ENCODE measurements around the gene NEUROG2. TPM values are rescaled to one million over a fixed set of nuclear protein-coding genes. Genes with fewer than 3 reads are reported as not detected.

The NEUROG2 gene
- total RNA-seq (not detected), polyA plus RNA-seq (not detected)

DNA sequence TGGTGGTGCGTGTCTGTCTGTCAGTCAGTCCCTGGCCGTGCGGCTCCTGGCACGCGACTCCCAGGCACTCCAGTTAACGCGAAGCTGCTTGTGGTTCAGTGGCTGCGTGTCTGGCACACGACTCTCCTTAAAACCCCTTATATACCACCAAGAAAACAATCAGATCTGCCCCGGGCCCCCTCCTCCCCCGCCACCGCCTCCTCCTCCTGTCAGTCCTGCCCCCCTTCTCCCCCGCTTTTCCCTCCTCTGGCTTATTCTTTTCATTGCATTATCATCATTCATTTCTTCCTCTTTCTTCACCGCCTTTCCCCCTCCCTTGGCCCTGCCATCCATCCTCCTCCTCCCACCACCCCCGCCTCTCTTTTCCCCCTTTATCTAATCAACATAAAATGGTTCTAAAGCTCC, at the start of gene NEUROG2:
NEUROG2 (minus strand) TSS at position 115 of the 405 bp plus-strand sequence. CDS start 705 bp downstream, outside the sequence.
- peak within 1 kb of the TSS; percentile 88 to 93 (median 88) for H3K4me3 Mint-ChIP-seq

DNA sequence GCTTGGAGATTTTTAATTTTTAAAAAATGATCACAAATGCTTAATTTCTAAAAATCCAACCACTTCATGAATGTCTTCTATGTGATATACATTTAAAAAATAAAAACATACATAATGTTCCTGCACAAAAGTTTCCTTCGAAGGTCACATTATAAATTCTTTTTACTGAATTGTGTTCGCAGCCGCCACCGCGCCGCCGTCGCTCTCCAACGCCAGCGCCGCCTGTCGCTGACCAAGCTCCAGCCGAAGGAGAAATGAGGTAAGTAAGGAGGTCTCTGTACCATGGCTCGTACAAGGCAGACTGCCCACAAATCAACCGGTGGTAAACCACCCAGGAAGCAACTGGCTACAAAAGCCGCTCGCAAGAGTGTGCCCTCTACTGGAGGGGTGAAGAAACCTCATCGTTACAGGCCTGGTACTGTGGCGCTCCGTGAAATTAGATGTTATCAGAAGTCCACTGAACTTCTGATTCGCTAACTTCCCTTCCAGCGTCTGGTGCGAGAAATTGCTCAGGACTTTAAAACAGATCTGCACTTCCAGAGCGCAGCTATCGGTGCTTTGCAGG, 48.8 kb upstream of the NEUROG2 start:
- Mint-ChIP-seq H3K9me3 (peaks cover 0 to 3% (median 0%) of the 10 kb centered on the region in 7 donors), H3K27me3 (no peaks in the 10 kb centered on the region), H3K27ac (no peak overlapping the region), H3K4me3 (no peak overlapping the region), H3K36me3 (peaks cover 15% of the 10 kb centered on the region), H3K4me1 (peaks cover 0 to 3% (median under 1%) of the 10 kb centered on the region in 4 donors)
- no peaks in the 10 kb centered on the region for H3K4me1 ChIP-seq (ENCODE audit: control insufficient read depth, insufficient read depth, low read length, poor library complexity, severe bottlenecking)
- H3K27me3 ChIP-seq (ENCODE audit: control insufficient read depth, insufficient read depth, low read length), result no peaks in the 10 kb centered on the region
- H3K36me3 ChIP-seq (ENCODE audit: control insufficient read depth, insufficient read depth, low read length), result no peaks in the 10 kb centered on the region
- no peaks in the 10 kb centered on the region for H3K9me3 ChIP-seq (ENCODE audit: control insufficient read depth in 2 of 2, low read length in 2 of 2)
- H3K4me3 ChIP-seq (ENCODE audit: low read depth, low read length), result no peak overlapping the region
- H3K27ac ChIP-seq (ENCODE audit: insufficient read depth, low read length, poor library complexity, severe bottlenecking), result no peak overlapping the region
- ATAC-seq (ENCODE audit: low read depth in 2 of 2), result no peak
- DNase-seq, result no peak

More for the DNA sequence above, at the start of gene NEUROG2:
- ATAC-seq (ENCODE audit: low read depth in 2 of 2) (no peak), DNase-seq (no peak)
- H3K27me3 Mint-ChIP-seq, result peaks cover 99% of the 10 kb centered on the region
- Histone ChIP-seq H3K4me3 (ENCODE audit: low read depth, low read length) (peak within 1 kb of the TSS; percentile 67), H3K27me3 (ENCODE audit: control insufficient read depth, insufficient read depth, low read length) (peaks cover 73% of the 10 kb centered on the region), H3K4me1 (ENCODE audit: control insufficient read depth, insufficient read depth, low read length, poor library complexity, severe bottlenecking) (peaks cover 50% of the 10 kb centered on the region), H3K27ac (ENCODE audit: insufficient read depth, low read length, poor library complexity, severe bottlenecking) (no peak within 1 kb of the TSS), H3K9me3 (ENCODE audit: control insufficient read depth in 2 of 2, low read length in 2 of 2) (peaks cover 8 to 16% of the 10 kb centered on the region in 2 experiments), H3K36me3 (ENCODE audit: control insufficient read depth, insufficient read depth, low read length) (no peaks in the 10 kb centered on the region)
- H3K36me3 Mint-ChIP-seq, result peaks cover 8% of the 10 kb centered on the region
- H3K27ac Mint-ChIP-seq, result no peak within 1 kb of the TSS
- peaks cover 0 to 21% (median 0%) of the 10 kb centered on the region in 7 donors for H3K9me3 Mint-ChIP-seq
- peaks cover 17 to 69% (median 48%) of the 10 kb centered on the region in 4 donors for H3K4me1 Mint-ChIP-seq

DNA sequence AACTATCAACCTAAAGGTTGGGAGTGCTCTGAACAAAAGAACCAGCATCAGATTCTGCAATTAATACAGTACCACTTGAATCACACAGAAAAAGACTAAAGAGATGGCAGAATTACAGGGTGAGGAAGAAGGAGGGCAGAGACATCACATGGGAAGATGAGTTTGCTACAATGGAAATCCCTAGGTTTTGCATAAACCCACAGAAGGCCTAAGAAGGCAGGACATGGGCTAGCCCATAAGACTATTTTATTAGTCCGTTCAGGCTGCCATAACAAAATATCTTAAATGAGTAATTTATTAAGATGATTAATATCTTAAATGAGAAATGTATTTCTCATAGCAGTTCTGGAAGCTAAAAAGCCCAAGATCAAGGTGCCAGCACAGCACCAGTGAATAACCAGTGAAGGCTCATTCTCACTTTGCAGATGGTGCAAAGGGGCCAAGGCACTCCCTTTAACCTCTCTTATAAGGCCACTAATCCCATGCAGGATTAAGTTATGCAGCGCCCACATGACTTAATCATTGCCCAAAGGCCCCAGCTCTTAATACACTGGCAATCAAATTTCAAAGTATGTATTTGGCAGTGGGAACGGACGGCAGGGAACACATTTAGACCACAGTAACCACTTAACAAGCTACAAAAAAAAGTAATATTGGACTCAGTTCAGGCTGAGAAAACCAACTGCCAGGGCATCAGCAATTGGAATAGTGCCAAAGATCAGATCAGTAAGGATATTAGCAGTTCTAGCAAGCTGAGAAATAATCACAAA, 47.6 kb upstream of the NEUROG2 start:
- H3K4me1 ChIP-seq (ENCODE audit: control insufficient read depth, insufficient read depth, low read length, poor library complexity, severe bottlenecking), result no peaks in the 10 kb centered on the region
- H3K9me3 Mint-ChIP-seq, result peaks cover 0 to 3% (median 0%) of the 10 kb centered on the region in 7 donors
- no peaks in the 10 kb centered on the region for H3K36me3 ChIP-seq (ENCODE audit: control insufficient read depth, insufficient read depth, low read length)
- H3K27me3 ChIP-seq (ENCODE audit: control insufficient read depth, insufficient read depth, low read length), result no peaks in the 10 kb centered on the region
- H3K27me3 Mint-ChIP-seq, result no peaks in the 10 kb centered on the region
- no peaks in the 10 kb centered on the region for H3K9me3 ChIP-seq (ENCODE audit: control insufficient read depth in 2 of 2, low read length in 2 of 2)
- peaks cover 20% of the 10 kb centered on the region for H3K36me3 Mint-ChIP-seq
- H3K4me3 ChIP-seq (ENCODE audit: low read depth, low read length), result no peak overlapping the region
- peaks cover 0 to 5% (median 2%) of the 10 kb centered on the region in 4 donors for H3K4me1 Mint-ChIP-seq
- ATAC-seq (ENCODE audit: low read depth in 2 of 2) (no peak), DNase-seq (no peak)
- no peak overlapping the region for H3K4me3 Mint-ChIP-seq
- no peak overlapping the region for H3K27ac ChIP-seq (ENCODE audit: insufficient read depth, low read length, poor library complexity, severe bottlenecking)
- no peak overlapping the region for H3K27ac Mint-ChIP-seq

DNA sequence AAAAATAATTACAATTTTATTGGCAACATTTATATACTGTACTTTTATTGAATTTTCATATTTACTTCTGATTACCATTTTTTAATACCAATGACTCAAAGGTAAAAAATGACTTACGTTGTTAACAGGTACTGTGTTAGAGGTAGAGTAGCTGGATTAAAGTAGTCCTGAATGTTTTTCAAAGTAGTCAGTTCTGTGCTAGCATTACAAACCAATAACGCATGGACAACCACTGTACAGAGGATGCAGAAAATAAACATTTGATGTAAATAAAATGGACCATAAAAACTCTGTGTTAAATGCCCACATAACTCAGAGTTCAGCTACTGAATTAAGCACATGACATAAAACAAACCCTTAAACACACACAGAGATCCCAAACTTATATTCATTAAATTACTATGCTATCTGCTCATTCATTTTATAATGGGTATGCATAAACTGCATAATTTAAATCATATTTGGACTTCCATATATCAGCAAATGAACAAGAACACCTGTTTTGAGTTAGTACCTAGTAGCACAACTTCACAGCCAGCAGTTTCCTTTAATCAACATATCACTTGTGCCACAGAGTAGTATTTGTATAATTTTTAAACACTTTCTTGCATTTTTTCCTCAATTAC, 46.4 kb upstream of the NEUROG2 start:
- Mint-ChIP-seq H3K36me3 (peaks cover 24% of the 10 kb centered on the region), H3K4me1 (peaks cover 0 to 5% (median 2%) of the 10 kb centered on the region in 4 donors), H3K9me3 (peaks cover 0 to 3% (median 0%) of the 10 kb centered on the region in 7 donors), H3K4me3 (no peak overlapping the region), H3K27me3 (no peaks in the 10 kb centered on the region), H3K27ac (no peak overlapping the region)
- no peak overlapping the region for H3K4me3 ChIP-seq (ENCODE audit: low read depth, low read length)
- H3K36me3 ChIP-seq (ENCODE audit: control insufficient read depth, insufficient read depth, low read length), result no peaks in the 10 kb centered on the region
- H3K27me3 ChIP-seq (ENCODE audit: control insufficient read depth, insufficient read depth, low read length), result no peaks in the 10 kb centered on the region
- no peaks in the 10 kb centered on the region for H3K9me3 ChIP-seq (ENCODE audit: control insufficient read depth in 2 of 2, low read length in 2 of 2)
- no peak for DNase-seq
- no peak for ATAC-seq (ENCODE audit: low read depth in 2 of 2)
- no peaks in the 10 kb centered on the region for H3K4me1 ChIP-seq (ENCODE audit: control insufficient read depth, insufficient read depth, low read length, poor library complexity, severe bottlenecking)
- H3K27ac ChIP-seq (ENCODE audit: insufficient read depth, low read length, poor library complexity, severe bottlenecking), result no peak overlapping the region

DNA sequence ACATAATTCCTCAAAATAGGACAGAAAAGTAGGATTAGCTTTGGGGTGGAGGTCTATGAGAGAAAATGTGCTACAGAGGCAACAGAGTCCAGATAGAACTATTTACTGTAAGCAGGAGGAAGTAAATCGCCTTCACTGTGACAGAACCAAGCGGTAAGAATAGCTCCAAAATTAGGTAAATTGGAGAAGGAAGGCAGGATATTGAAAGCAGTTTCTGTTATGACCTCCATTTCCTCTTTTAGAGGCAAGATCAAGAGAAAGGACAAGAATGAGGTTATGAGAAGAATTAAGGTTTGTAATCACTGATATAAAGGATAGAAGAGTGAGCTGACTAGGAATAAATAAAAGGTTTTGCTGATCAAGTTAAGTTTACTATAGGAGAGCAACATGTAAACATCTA, 44.1 kb upstream of the NEUROG2 start:
- Histone ChIP-seq H3K9me3 (ENCODE audit: control insufficient read depth in 2 of 2, low read length in 2 of 2) (no peaks in the 10 kb centered on the region), H3K36me3 (ENCODE audit: control insufficient read depth, insufficient read depth, low read length) (no peaks in the 10 kb centered on the region), H3K4me1 (ENCODE audit: control insufficient read depth, insufficient read depth, low read length, poor library complexity, severe bottlenecking) (no peaks in the 10 kb centered on the region), H3K27ac (ENCODE audit: insufficient read depth, low read length, poor library complexity, severe bottlenecking) (no peak overlapping the region), H3K27me3 (ENCODE audit: control insufficient read depth, insufficient read depth, low read length) (no peaks in the 10 kb centered on the region), H3K4me3 (ENCODE audit: low read depth, low read length) (no peak overlapping the region)
- peaks cover 0 to 5% (median 2%) of the 10 kb centered on the region in 4 donors for H3K4me1 Mint-ChIP-seq
- peaks cover 0 to 3% (median 0%) of the 10 kb centered on the region in 7 donors for H3K9me3 Mint-ChIP-seq
- no peak for ATAC-seq (ENCODE audit: low read depth in 2 of 2)
- no peak for DNase-seq
- no peak overlapping the region for H3K4me3 Mint-ChIP-seq
- H3K27me3 Mint-ChIP-seq, result no peaks in the 10 kb centered on the region
- H3K36me3 Mint-ChIP-seq, result peaks cover 21% of the 10 kb centered on the region
- H3K27ac Mint-ChIP-seq, result no peak overlapping the region

DNA sequence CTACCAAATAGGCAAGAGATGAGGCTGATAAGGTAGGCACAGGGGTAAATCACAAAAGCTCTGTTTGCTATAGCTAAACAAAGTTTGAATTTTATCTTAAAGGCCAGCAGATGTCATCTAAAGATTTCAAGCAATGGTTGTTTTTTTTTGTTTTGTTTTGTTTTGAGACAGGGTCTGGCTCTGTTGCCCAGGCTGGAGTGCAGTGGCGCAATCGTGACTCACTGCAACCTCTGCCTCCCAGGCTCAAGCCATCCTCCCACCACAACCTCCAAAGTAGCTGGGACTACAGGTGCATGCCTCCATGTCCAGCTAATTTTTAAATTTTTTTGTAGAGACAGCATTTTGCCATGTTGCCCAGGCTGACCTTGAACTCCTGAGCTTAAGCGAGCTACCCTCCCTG, 43.1 kb upstream of the NEUROG2 start:
- no peaks in the 10 kb centered on the region for H3K27me3 Mint-ChIP-seq
- Histone ChIP-seq H3K4me3 (ENCODE audit: low read depth, low read length) (no peak overlapping the region), H3K27me3 (ENCODE audit: control insufficient read depth, insufficient read depth, low read length) (no peaks in the 10 kb centered on the region), H3K9me3 (ENCODE audit: control insufficient read depth in 2 of 2, low read length in 2 of 2) (no peaks in the 10 kb centered on the region), H3K36me3 (ENCODE audit: control insufficient read depth, insufficient read depth, low read length) (no peaks in the 10 kb centered on the region), H3K27ac (ENCODE audit: insufficient read depth, low read length, poor library complexity, severe bottlenecking) (no peak overlapping the region), H3K4me1 (ENCODE audit: control insufficient read depth, insufficient read depth, low read length, poor library complexity, severe bottlenecking) (no peaks in the 10 kb centered on the region)
- no peak overlapping the region for H3K27ac Mint-ChIP-seq
- no peak overlapping the region for H3K4me3 Mint-ChIP-seq
- peaks cover 21% of the 10 kb centered on the region for H3K36me3 Mint-ChIP-seq
- ATAC-seq (ENCODE audit: low read depth in 2 of 2), result no peak
- no peak for DNase-seq
- H3K9me3 Mint-ChIP-seq, result peaks cover 0 to 3% (median 0%) of the 10 kb centered on the region in 7 donors
- H3K4me1 Mint-ChIP-seq, result peaks cover 0 to 5% (median 2%) of the 10 kb centered on the region in 4 donors

DNA sequence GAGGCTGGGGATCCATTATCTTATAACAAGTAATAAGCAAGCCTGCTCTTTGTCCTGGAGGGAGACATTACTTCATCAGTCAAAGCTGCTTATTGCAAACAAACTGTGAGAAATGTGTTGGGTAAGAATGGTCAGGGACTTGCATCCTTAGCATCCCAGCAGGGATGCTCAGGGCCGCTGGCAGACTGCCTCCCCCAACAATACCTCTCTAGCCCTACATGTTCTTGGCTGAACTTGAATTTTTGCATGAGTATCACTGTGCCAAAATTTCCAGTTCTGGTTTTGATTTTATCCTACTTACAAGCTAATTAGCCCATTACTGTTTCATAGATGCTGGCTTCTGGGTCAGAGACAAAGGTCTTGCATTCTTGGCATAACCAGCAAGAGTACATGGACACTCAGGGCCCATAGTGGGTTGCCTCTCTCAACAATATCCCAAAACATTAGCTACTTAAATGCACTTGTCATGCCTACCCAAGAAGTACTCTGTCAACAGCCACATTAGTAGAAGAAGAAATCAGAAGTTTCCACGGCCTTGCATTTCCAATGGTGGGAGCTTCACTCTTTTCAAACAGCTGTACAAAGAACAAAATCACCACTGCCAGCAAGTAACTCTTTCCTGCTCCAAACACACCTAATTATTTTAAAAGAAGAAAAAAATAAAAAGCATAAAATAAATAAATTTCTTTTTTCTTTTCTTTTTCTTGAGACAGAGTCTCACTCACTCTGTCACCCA, 41.9 kb upstream of the NEUROG2 start:
- H3K4me1 ChIP-seq (ENCODE audit: control insufficient read depth, insufficient read depth, low read length, poor library complexity, severe bottlenecking), result no peaks in the 10 kb centered on the region
- H3K4me3 ChIP-seq (ENCODE audit: low read depth, low read length), result no peak overlapping the region
- H3K36me3 ChIP-seq (ENCODE audit: control insufficient read depth, insufficient read depth, low read length), result no peaks in the 10 kb centered on the region
- ATAC-seq (ENCODE audit: low read depth in 2 of 2), result no peak
- Mint-ChIP-seq H3K27me3 (no peaks in the 10 kb centered on the region), H3K4me1 (peaks cover 0 to 5% (median 2%) of the 10 kb centered on the region in 4 donors), H3K27ac (no peak overlapping the region), H3K36me3 (peaks cover 21% of the 10 kb centered on the region), H3K4me3 (no peak overlapping the region), H3K9me3 (peaks cover 0 to 2% (median 0%) of the 10 kb centered on the region in 7 donors)
- no peaks in the 10 kb centered on the region for H3K9me3 ChIP-seq (ENCODE audit: control insufficient read depth in 2 of 2, low read length in 2 of 2)
- no peak for DNase-seq
- no peaks in the 10 kb centered on the region for H3K27me3 ChIP-seq (ENCODE audit: control insufficient read depth, insufficient read depth, low read length)
- no peak overlapping the region for H3K27ac ChIP-seq (ENCODE audit: insufficient read depth, low read length, poor library complexity, severe bottlenecking)

Data from CD4-positive, CD25-positive, alpha-beta regulatory T cell (primary cell).